Endothelial cell of umbilical vein (primary cell): ENCODE measurements around the gene ZNF660.

Experiments used
- EZH2 ChIP-seq: IDR thresholded peaks from 2 replicates; pipeline ENCODE4 v1.6.1; 2012; ENCODE audit warnings: borderline replicate concordance, low read depth, mild to moderate bottlenecking, moderate library complexity, low read length, inconsistent platforms; ENCODE audit not compliant: severe bottlenecking
- POLR2A ChIP-seq: IDR thresholded peaks from 2 replicates; pipeline ENCODE4 v1.6.1; 2012; ENCODE audit warnings: low read depth, mild to moderate bottlenecking, control low read depth, low read length
- TF ChIP-seq, protein P1 (sequence below), 2 donors: IDR thresholded peaks; 1 replicate in 1 of 2; 2 replicates in 1 of 2; pipeline ENCODE4 v1.5.1; 2011; ENCODE audit warnings: low read length in 2 of 2, mild to moderate bottlenecking in 2 of 2, moderate library complexity in 2 of 2, control low read depth in 1 of 2, inconsistent platforms in 1 of 2, low read depth in 1 of 2; ENCODE audit not compliant: insufficient read depth in 1 of 2; ENCODE audit errors: extremely low read depth in 1 of 2

DNA sequence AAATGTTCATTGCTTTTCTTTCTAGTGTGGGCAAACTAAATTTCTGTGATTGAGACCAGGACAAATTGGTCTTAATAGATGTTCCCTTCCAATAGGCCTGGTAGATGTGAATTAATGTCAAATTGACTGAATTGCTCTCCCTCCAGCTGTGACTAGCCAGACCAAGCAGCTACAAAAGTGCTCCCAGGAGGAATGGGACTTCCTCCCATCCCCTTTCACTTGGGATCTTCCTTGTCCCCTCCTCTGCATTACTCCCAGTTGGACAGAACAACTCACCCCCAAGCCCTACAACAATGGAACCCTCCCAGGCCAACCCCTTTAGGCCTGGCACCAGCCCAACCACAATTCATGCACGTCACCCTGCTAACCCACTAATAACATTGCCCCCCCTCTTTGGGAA lies 49.4 kb upstream of the ZNF660 start:
- TF ChIP-seq, protein P1, sequence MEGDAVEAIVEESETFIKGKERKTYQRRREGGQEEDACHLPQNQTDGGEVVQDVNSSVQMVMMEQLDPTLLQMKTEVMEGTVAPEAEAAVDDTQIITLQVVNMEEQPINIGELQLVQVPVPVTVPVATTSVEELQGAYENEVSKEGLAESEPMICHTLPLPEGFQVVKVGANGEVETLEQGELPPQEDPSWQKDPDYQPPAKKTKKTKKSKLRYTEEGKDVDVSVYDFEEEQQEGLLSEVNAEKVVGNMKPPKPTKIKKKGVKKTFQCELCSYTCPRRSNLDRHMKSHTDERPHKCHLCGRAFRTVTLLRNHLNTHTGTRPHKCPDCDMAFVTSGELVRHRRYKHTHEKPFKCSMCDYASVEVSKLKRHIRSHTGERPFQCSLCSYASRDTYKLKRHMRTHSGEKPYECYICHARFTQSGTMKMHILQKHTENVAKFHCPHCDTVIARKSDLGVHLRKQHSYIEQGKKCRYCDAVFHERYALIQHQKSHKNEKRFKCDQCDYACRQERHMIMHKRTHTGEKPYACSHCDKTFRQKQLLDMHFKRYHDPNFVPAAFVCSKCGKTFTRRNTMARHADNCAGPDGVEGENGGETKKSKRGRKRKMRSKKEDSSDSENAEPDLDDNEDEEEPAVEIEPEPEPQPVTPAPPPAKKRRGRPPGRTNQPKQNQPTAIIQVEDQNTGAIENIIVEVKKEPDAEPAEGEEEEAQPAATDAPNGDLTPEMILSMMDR (IDR thresholded peaks at IDR 0.05; ENCODE audit: extremely low read depth in 1 of 2, insufficient read depth in 1 of 2, low read depth in 1 of 2, low read length in 2 of 2): no peak
- TF ChIP-seq POLR2A: no peak
- TF ChIP-seq EZH2: no peak
